Measurements from ENCODE around the gene HDAC4. TPM values are rescaled to one million over a fixed set of nuclear protein-coding genes. Genes with fewer than 3 reads are reported as not detected.

The HDAC4 gene
- total RNA-seq, 2 experiments from 2014 or later: 22.6 to 24.5 TPM

- peaks cover 16% of the 10 kb centered on the region for H3K36me3 Mint-ChIP-seq (ENCODE audit: low read depth)
- intact Hi-C loops (cut with micrococcal nuclease): loop anchor here (10.0 kb wide), 1 partner anchor 111 kb away; no protein-coding TSS in a partner anchor
- no peak overlapping the region for H3K4me3 Mint-ChIP-seq
- ChIA-PET POLR2A (interaction anchor here (0.6 kb wide), 1 partner anchor 26 kb away, joined by 3 read pairs; no protein-coding TSS in a partner anchor), CTCF (interaction anchor here (0.6 to 3.1 kb wide), 17 partner anchors 9 to 255 kb away, joined by 3 to 10 read pairs (median 3); no protein-coding TSS in a partner anchor)
- no peaks in the 10 kb centered on the region for H3K4me1 Mint-ChIP-seq (ENCODE audit: low read depth)
- TF ChIP-seq CTCF (IDR thresholded peaks at IDR 0.05): peak; percentile 55
- no peaks in the 10 kb centered on the region for H3K9me3 Mint-ChIP-seq
- peak; percentile 44 for DNase-seq
- no peaks in the 10 kb centered on the region for H3K27me3 Mint-ChIP-seq
- peak; percentile 88 for ATAC-seq
- H3K27ac Mint-ChIP-seq: no peak overlapping the region
Observed at GRCh38 chr2:239143858-239144712, 256.7 kb downstream of the HDAC4 start.

- Mint-ChIP-seq H3K27me3 (no peaks in the 10 kb centered on the region), H3K9me3 (no peaks in the 10 kb centered on the region), H3K4me3 (no peak overlapping the region), H3K36me3 (ENCODE audit: low read depth) (peaks cover 12% of the 10 kb centered on the region), H3K4me1 (ENCODE audit: low read depth) (no peaks in the 10 kb centered on the region), H3K27ac (no peak overlapping the region)
- ChIA-PET CTCF (interaction anchor here (0.9 to 3.1 kb wide), 5 partner anchors 17 to 125 kb away, joined by 3 to 10 read pairs (median 5); no protein-coding TSS in a partner anchor), POLR2A (no interaction called here)
- ATAC-seq (no peak), DNase-seq (no peak)
- TF ChIP-seq CTCF (IDR thresholded peaks at IDR 0.05): no peak
- intact Hi-C loops (cut with micrococcal nuclease): loop anchor here (10.0 kb wide), 1 partner anchor 112 kb away; no protein-coding TSS in a partner anchor
Observed at GRCh38 chr2:239142806-239143205, 258.0 kb downstream of the HDAC4 start.

- Mint-ChIP-seq H3K36me3 (ENCODE audit: low read depth) (peaks cover 10% of the 10 kb centered on the region), H3K9me3 (no peaks in the 10 kb centered on the region), H3K27me3 (no peaks in the 10 kb centered on the region), H3K4me3 (no peak overlapping the region), H3K27ac (no peak overlapping the region), H3K4me1 (ENCODE audit: low read depth) (no peaks in the 10 kb centered on the region)
- POLR2A ChIA-PET: no interaction called here
- intact Hi-C loops (cut with micrococcal nuclease): loop anchor here (10.0 kb wide), 1 partner anchor 113 kb away; no protein-coding TSS in a partner anchor
- TF ChIP-seq CTCF (IDR thresholded peaks at IDR 0.05): no peak
- ATAC-seq (no peak), DNase-seq (no peak)
- CTCF ChIA-PET: interaction anchor here (0.9 to 3.1 kb wide), 3 partner anchors 30 to 126 kb away, joined by 3 to 10 read pairs (median 10); no protein-coding TSS in a partner anchor
Observed at GRCh38 chr2:239142296-239142695, 258.5 kb downstream of the HDAC4 start.

GRCh38 chr2:239141021-239141760, 259.6 kb downstream of the HDAC4 start:
- POLR2A ChIA-PET: interaction anchor here (0.6 kb wide), 1 partner anchor 284 kb away, joined by 4 read pairs; no protein-coding TSS in a partner anchor
- intact Hi-C loops (cut with micrococcal nuclease): loop anchor here (10.0 kb wide), 1 partner anchor 114 kb away; no protein-coding TSS in a partner anchor
- CTCF ChIA-PET: interaction anchor here (0.6 to 3.1 kb wide), 2 partner anchors 127 to 239 kb away, joined by 3 to 10 read pairs; no protein-coding TSS in a partner anchor
- ATAC-seq: no peak
- no peak for DNase-seq
- TF ChIP-seq CTCF (IDR thresholded peaks at IDR 0.05): no peak
- H3K27me3 Mint-ChIP-seq: no peaks in the 10 kb centered on the region
- no peaks in the 10 kb centered on the region for H3K4me1 Mint-ChIP-seq (ENCODE audit: low read depth)
- no peaks in the 10 kb centered on the region for H3K9me3 Mint-ChIP-seq
- H3K36me3 Mint-ChIP-seq (ENCODE audit: low read depth): peaks cover 17% of the 10 kb centered on the region
- H3K27ac Mint-ChIP-seq: no peak overlapping the region
- H3K4me3 Mint-ChIP-seq: no peak overlapping the region

All from activated CD8-positive, alpha-beta T cell treated with anti-CD3 and anti-CD28 coated beads for 36 hours (primary cell).